Upper lobe of left lung (tissue), 6 donors: ENCODE measurements around the gene AP1AR. TPM values are rescaled to one million over a fixed set of nuclear protein-coding genes. Genes with fewer than 3 reads are reported as not detected.
A peak's percentile ranks its signal among the peaks of the same experiment; 100 is the strongest.

ENCODE experiments used
- ATAC-seq, 2 donors: fragments of 200-7000 bp; cut with Tn5 transposase; one replicate each; pipeline ENCODE4 v1.9.1; 2022; ENCODE audit warnings: mild to moderate bottlenecking in 2 of 2, moderate library complexity in 2 of 2; ENCODE audit not compliant: low FRiP score in 2 of 2
- DNase-seq, 2 donors: peaks; one replicate each; pipeline ENCODE4 v3.0.0-alpha.2; 2019 to 2020
- H3K27ac ChIP-seq, 4 donors: fragments of 200-600 bp; sonication (generic); one replicate each; pipeline ENCODE4 v1.5.1; 2016 to 2019
- H3K27me3 ChIP-seq, 4 donors: fragments of 200-600 bp; sonication (generic); one replicate each; pipeline ENCODE4 v1.5.1; 2017 to 2019
- H3K36me3 ChIP-seq, 4 donors: fragments of 200-600 bp; sonication (generic); one replicate each; pipeline ENCODE4 v1.5.1; 2016 to 2019
- H3K4me1 ChIP-seq, 4 donors: fragments of 200-600 bp; sonication (generic); one replicate each; pipeline ENCODE4 v1.5.1; 2018 to 2019
- H3K4me3 ChIP-seq, 4 donors: fragments of 200-600 bp; sonication (generic); one replicate each; pipeline ENCODE4 v1.5.1; 2017 to 2019; ENCODE audit warnings: mild to moderate bottlenecking in 2 of 4, moderate library complexity in 1 of 4
- H3K9me3 ChIP-seq, 4 donors: fragments of 200-600 bp; sonication (generic); one replicate each; pipeline ENCODE4 v1.5.1; 2018 to 2019
- CTCF ChIP-seq, 6 experiments: fragments of 450-650 bp in 4 of 6; fragments of 200-600 bp in 2 of 6; sonication (generic) in 2 of 6; IDR thresholded peaks; one replicate each; pipeline ENCODE4 v1.5.1; 2016 to 2019; ENCODE audit warnings: antibody characterized with exemption in 6 of 6
- EP300 ChIP-seq, 4 donors: sonication (generic); formaldehyde crosslinking; IDR thresholded peaks; one replicate each; pipeline ENCODE4 v1.5.1; 2017; ENCODE audit warnings: antibody characterized with exemption in 4 of 4, control low read depth in 2 of 4
- POLR2A ChIP-seq, 4 donors: fragments of 450-650 bp; IDR thresholded peaks; one replicate each; pipeline ENCODE4 v1.5.1; 2016 to 2017; ENCODE audit warnings: antibody characterized with exemption in 4 of 4, mild to moderate bottlenecking in 2 of 4
- POLR2AphosphoS5 ChIP-seq, 2 donors: sonication (generic); formaldehyde crosslinking; IDR thresholded peaks; one replicate each; pipeline ENCODE4 v1.5.1; 2017; ENCODE audit warnings: antibody characterized with exemption in 2 of 2
- WGBS, 2 donors: methylation state at CpG; one replicate each; pipeline ENCODE4 v1.1.5; 2017 to 2018; 5-methylcytosine and 5-hydroxymethylcytosine counted together
- total RNA-seq, 6 donors: library from RNA; depleted of rRNA in 4 of 6; stranded (reverse); fragments of >200 nt in 4 of 6; gene quantifications; one replicate each; pipeline versions ENCODE4 v1.1.0 to v1.2.1, GENCODE V29; 2016 to 2021
- donor health status: DM: no; HTN: no; CAD: no; lungs with moderate emphysema.
- donor health status: DM: no; HTN: yes; CAD: no; lungs with severe emphysema.

Gene AP1AR
- total RNA-seq, 6 donors from 2014 or later: 21.9 to 25.1 (median 24.1) TPM

DNA sequence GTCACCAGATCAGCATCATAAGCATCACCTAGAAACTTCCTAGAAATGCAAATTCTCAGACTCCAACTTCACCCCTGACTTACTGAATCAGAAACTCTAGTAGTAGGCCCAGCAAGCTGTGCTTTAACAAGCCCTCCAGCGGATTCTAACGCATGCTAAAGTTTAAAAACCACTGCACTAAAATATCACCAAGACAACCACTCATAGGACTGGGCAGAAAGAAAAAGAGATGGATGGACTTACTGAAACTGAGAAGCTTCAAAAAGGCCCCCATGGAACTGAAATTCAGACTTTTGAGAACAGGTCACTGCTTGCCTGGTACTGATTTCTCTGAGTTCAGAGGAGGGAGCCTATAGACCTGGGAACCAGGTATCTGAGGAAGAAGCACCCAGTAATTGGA is 46.3 kb upstream of the AP1AR start:
- no peaks in the 10 kb centered on the region for H3K9me3 ChIP-seq
- WGBS, 2 donors: 83 to 96% methylated on average over 2 of the region's 2 CpGs
- TF ChIP-seq POLR2AphosphoS5 (IDR thresholded peaks at IDR 0.05) (no peak), EP300 (IDR thresholded peaks at IDR 0.05) (no peak), CTCF (IDR thresholded peaks at IDR 0.05) (no peak), POLR2A (IDR thresholded peaks at IDR 0.05) (no peak)
- no peak for ATAC-seq
- no peaks in the 10 kb centered on the region for H3K4me1 ChIP-seq
- no peak overlapping the region for H3K27ac ChIP-seq
- H3K36me3 ChIP-seq: peaks cover 0 to 4% (median 0%) of the 10 kb centered on the region in 4 donors
- no peaks in the 10 kb centered on the region for H3K27me3 ChIP-seq
- H3K4me3 ChIP-seq: no peak overlapping the region
- no peak for DNase-seq

DNA sequence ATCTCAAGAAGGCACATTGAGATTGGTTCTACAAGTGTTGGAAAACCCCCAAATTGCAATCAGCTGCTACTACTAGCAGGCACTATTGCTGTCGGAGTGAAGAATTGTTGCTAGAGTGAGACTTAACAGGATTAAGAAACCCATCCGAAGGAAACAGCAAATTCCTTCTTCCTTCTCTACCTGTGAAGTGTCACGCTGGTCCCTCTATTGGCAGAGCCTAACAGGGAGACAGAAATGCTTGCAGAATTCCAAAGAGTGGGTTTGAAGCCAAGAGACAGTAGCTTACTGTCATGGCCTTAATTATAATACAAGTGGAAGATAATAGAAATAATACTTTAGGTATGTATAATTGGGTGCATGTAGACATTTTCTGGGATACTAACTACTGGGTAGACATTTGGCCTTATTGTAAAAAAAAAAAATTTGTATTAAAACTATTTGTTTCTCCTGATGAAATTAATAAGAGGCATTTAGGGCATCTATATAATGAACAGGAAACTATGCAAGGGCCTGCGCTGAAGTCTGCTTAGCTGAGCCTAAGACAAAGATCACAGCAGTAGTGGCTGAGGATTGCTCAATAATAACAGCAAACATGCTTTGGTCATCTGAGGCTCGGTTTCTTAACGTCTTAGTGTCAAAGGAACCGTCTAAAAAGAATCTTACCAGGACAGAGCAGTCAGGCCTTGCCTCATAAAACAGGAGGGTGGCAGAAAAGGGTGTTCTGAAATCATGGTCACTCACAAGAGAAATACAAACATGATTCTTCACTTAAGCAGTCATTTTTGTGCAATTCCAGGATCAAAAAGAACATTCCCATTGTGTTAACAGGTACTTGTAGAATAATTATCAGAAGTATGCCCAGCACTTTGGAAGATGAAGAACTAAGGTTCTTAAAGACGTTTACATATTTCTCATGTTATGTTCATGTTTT is 45.6 kb upstream of the AP1AR start:
- Histone ChIP-seq H3K4me1 (no peaks in the 10 kb centered on the region), H3K27ac (no peak overlapping the region), H3K9me3 (no peaks in the 10 kb centered on the region), H3K36me3 (peaks cover 0 to 7% (median 0%) of the 10 kb centered on the region in 4 donors), H3K27me3 (no peaks in the 10 kb centered on the region), H3K4me3 (no peak overlapping the region)
- 48 to 67% methylated on average over 8 of the region's 8 CpGs for WGBS, 2 donors
- TF ChIP-seq CTCF (IDR thresholded peaks at IDR 0.05) (no peak), POLR2A (IDR thresholded peaks at IDR 0.05) (no peak), EP300 (IDR thresholded peaks at IDR 0.05) (no peak), POLR2AphosphoS5 (IDR thresholded peaks at IDR 0.05) (no peak)
- DNase-seq (peak in 1 of 2 donors; percentile 41), ATAC-seq (peak; percentile 49 to 73)

DNA sequence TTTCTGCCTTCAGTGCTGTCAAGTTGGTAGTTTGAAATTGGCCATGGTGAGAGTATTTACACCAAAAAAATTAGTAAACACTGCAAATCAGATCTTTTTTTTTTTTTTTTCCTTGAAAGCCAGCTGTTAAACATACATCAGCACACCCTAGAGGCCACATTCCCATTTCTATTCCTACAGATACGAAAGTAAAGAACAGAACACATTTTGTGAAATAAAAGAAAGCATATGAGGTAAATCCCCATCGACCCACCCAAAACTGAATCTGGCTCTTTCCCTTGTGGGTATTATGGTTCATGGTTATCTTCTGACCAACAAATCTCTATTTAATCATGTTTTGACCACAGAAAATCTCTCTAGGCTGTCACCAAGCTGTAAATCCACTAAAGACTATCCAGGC is 41.8 kb upstream of the AP1AR start:
- WGBS, 2 donors: 74 to 82% methylated on average over 2 of the region's 2 CpGs
- no peaks in the 10 kb centered on the region for H3K9me3 ChIP-seq
- DNase-seq (no peak), ATAC-seq (no peak)
- no peaks in the 10 kb centered on the region for H3K4me1 ChIP-seq
- no peak overlapping the region for H3K27ac ChIP-seq
- H3K36me3 ChIP-seq: peaks cover 0 to 8% (median 0%) of the 10 kb centered on the region in 4 donors
- H3K4me3 ChIP-seq: no peak overlapping the region
- no peak for TF ChIP-seq CTCF (IDR thresholded peaks at IDR 0.05)
- no peaks in the 10 kb centered on the region for H3K27me3 ChIP-seq

GRCh38 chr4:112190684-112191083 is 40.9 kb upstream of the AP1AR start:
- Histone ChIP-seq H3K4me3 (no peak overlapping the region), H3K27ac (no peak overlapping the region), H3K4me1 (no peaks in the 10 kb centered on the region), H3K36me3 (peaks cover 0 to 8% (median 0%) of the 10 kb centered on the region in 4 donors), H3K27me3 (no peaks in the 10 kb centered on the region), H3K9me3 (no peaks in the 10 kb centered on the region)
- WGBS, 2 donors: 94% methylated on average over 8 of the region's 8 CpGs
- no peak for ATAC-seq
- no peak for DNase-seq
- TF ChIP-seq CTCF (IDR thresholded peaks at IDR 0.05): no peak

GRCh38 chr4:112196461-112196860 is 35.1 kb upstream of the AP1AR start:
- WGBS, 2 donors: 54 to 75% methylated on average over 1 of the region's 1 CpG
- Histone ChIP-seq H3K4me1 (no peaks in the 10 kb centered on the region), H3K4me3 (no peak overlapping the region), H3K27ac (no peak overlapping the region), H3K9me3 (no peaks in the 10 kb centered on the region), H3K27me3 (no peaks in the 10 kb centered on the region), H3K36me3 (no peaks in the 10 kb centered on the region)
- TF ChIP-seq POLR2A (IDR thresholded peaks at IDR 0.05) (no peak), POLR2AphosphoS5 (IDR thresholded peaks at IDR 0.05) (no peak), CTCF (IDR thresholded peaks at IDR 0.05) (no peak), EP300 (IDR thresholded peaks at IDR 0.05) (no peak)
- no peak for DNase-seq
- ATAC-seq: no peak
